Heart right ventricle (tissue), 16 donors: ENCODE measurements around the gene NRTN. TPM values are rescaled to one million over a fixed set of nuclear protein-coding genes. Genes with fewer than 3 reads are reported as not detected.

Experiments
- ATAC-seq, 8 donors: fragments of 200-7000 bp; cut with Tn5 transposase; one replicate each; pipeline ENCODE4 v1.9.1; 2020; ENCODE audit warnings: mild to moderate bottlenecking in 8 of 8, moderate library complexity in 8 of 8, moderate number of reproducible peaks in 1 of 8
- DNase-seq, 2 donors: peaks; one replicate each; pipeline ENCODE4 v3.0.0-alpha.2; 2020
- H3K27ac ChIP-seq, 10 donors: fragments of 200-600 bp; sonication (generic) in 2 of 10; one replicate each; pipeline versions ENCODE4 v1.5.0 to v1.8.0; 2020 to 2022; ENCODE audit warnings: mild to moderate bottlenecking in 3 of 10
- H3K27me3 ChIP-seq, 7 donors: fragments of 200-600 bp; one replicate each; pipeline ENCODE4 v1.8.0; 2021 to 2022; ENCODE audit warnings: mild to moderate bottlenecking in 2 of 7
- H3K36me3 ChIP-seq, 9 donors: fragments of 200-600 bp; sonication (generic) in 1 of 9; one replicate each; pipeline versions ENCODE4 v1.5.0 to v1.8.0; 2020 to 2022; ENCODE audit warnings: mild to moderate bottlenecking in 2 of 9
- H3K4me1 ChIP-seq, 9 donors: fragments of 200-600 bp; sonication (generic) in 1 of 9; one replicate each; pipeline versions ENCODE4 v1.5.0 to v1.8.0; 2020 to 2022; ENCODE audit warnings: mild to moderate bottlenecking in 4 of 9
- H3K4me3 ChIP-seq, 10 donors: fragments of 200-600 bp; sonication (generic) in 2 of 10; one replicate each; pipeline versions ENCODE4 v1.5.0 to v1.8.0; 2020 to 2022; ENCODE audit warnings: mild to moderate bottlenecking in 7 of 10, moderate library complexity in 2 of 10
- H3K9me3 ChIP-seq, 11 donors: fragments of 200-600 bp in 10 of 11; sonication (generic) in 2 of 11; one replicate each; pipeline versions ENCODE4 v1.5.0 to v1.8.0; 2013 to 2022; ENCODE audit warnings: mild to moderate bottlenecking in 2 of 11, control low read depth in 1 of 11, moderate library complexity in 1 of 11
- CTCF ChIP-seq, 9 donors: fragments of 200-600 bp; sonication (generic) in 2 of 9; IDR thresholded peaks; one replicate each; pipeline versions ENCODE4 v1.5.0 to v1.8.0; 2021 to 2022; ENCODE audit warnings: antibody characterized with exemption in 9 of 9, mild to moderate bottlenecking in 5 of 9, moderate library complexity in 1 of 9
- WGBS, 2 donors: extraction: QIAGEN DNeasy Blood & Tissue Kit; methylation state at CpG; one replicate each; pipeline ENCODE4 v1.1.7; 2013; ENCODE audit warnings: inconsistent platforms in 1 of 2; 5-methylcytosine and 5-hydroxymethylcytosine counted together
- intact Hi-C, 10 donors: fragments of 100-400 bp; cut with DNase I; formaldehyde crosslinking; loops; one replicate each; pipeline versions ENCODE4 v1.11.1 to v1.14.2; 2022
- polyA plus RNA-seq, 2 donors: library from polyadenylated mRNA; stranded (reverse); fragments of 200-250 nt; gene quantifications; one replicate each; pipeline ENCODE4 v1.2.3, GENCODE V29; 2013
- total RNA-seq, 10 donors: library from RNA; stranded (reverse); fragmentation: NEBNext Ultra II Directional in 3 of 10; extraction: Animal tissue kit (Norgen Biotek cat#: 25700) in 3 of 10; gene quantifications; one replicate each; pipeline versions ENCODE4 v1.2.1 to v1.2.4, GENCODE V29; 2021 to 2023
- donor health status: Arrhythmogenic right ventricular cardiomyopathy.
- donor health status: ischemic (EF 13 %, LVEDD 7.1; RV severe dilation, severe dysfunction).
- donor health status: healthy with polysubstance abuse.
- donor health status: DM: no; HTN: yes; CAD: no.
- donor health status: DM: no; HTN: no; CAD: no.
- donor health status: ischemic (EF 25% LVEDD 6.9; RV normal size, moderate dysfunction).
- donor health status: ischemic (EF 25% LVEDD 5.7; RV mildly dilated, moderate dysfunction).
- donor health status: healthy.
- donor health status: DM: yes; HTN: yes; CAD: no.
- donor health status: Ischemic cardiomyopathy.
- donor health status: ischemic (EF 35%, LVEDD 5.7; RV mildly dilated, moderate dysfunction).
- donor health status: nonischemic (EF 11% LVEDD 7.7; RV severe dilation, severe dysfunction).
- donor health status: DM: yes; HTN: yes; CAD: no.
- donor health status: PGD.
- donor health status: ischemic (EF 29% LVEDD 5.4; RV normal size, mild dysfunction).
- donor health status: nonischemic (EF 23%, LVEDD 6.1; RV moderate dilation, normal function).

NRTN gene
- total and polyA plus RNA-seq, 12 donors, result 4.5 to 40.4 (median 16.2) TPM

GRCh38 chr19:5788422-5788821 lies 16.4 kb upstream of the NRTN start:
- H3K27ac ChIP-seq, result no peak overlapping the region
- H3K36me3 ChIP-seq, result peaks cover 13 to 67% (median 51%) of the 10 kb centered on the region in 9 donors
- WGBS, 2 donors, result 91 to 95% methylated on average over 5 of the region's 5 CpGs
- intact Hi-C loops, result no loop called here
- no peak for TF ChIP-seq CTCF (IDR thresholded peaks at IDR 0.05)
- peaks cover 2 to 9% (median 6%) of the 10 kb centered on the region in 9 donors for H3K4me1 ChIP-seq
- ATAC-seq (no peak), DNase-seq (no peak)
- H3K9me3 ChIP-seq, result no peaks in the 10 kb centered on the region
- H3K4me3 ChIP-seq, result no peak overlapping the region
- H3K27me3 ChIP-seq, result no peaks in the 10 kb centered on the region

- intact Hi-C loops, result no loop called here
- TF ChIP-seq CTCF (IDR thresholded peaks at IDR 0.05), result no peak
- H3K27ac ChIP-seq, result no peak overlapping the region
- H3K36me3 ChIP-seq, result peaks cover 13 to 58% (median 51%) of the 10 kb centered on the region in 9 donors
- no peaks in the 10 kb centered on the region for H3K9me3 ChIP-seq
- WGBS, 2 donors, result 98% methylated on average over 39 of the region's 39 CpGs
- H3K27me3 ChIP-seq, result no peaks in the 10 kb centered on the region
- ATAC-seq (no peak), DNase-seq (no peak)
- H3K4me1 ChIP-seq, result peaks cover 2 to 9% (median 6%) of the 10 kb centered on the region in 9 donors
- H3K4me3 ChIP-seq, result no peak overlapping the region
These were observed 15.5 kb upstream of the NRTN start for GRCh38 chr19:5789351-5789761.

- H3K4me3 ChIP-seq, result peak overlapping the region in 9 of 10 donors; percentile 65 to 92 (median 84)
- DNase-seq (no peak), ATAC-seq (no peak)
- peaks cover 13 to 51% (median 48%) of the 10 kb centered on the region in 9 donors for H3K36me3 ChIP-seq
- peaks cover 2 to 9% (median 6%) of the 10 kb centered on the region in 9 donors for H3K4me1 ChIP-seq
- intact Hi-C loops, result loop anchor here in 3 of 10 donors (1.0 to 5.0 kb wide), 4 partner anchors 69 to 188 kb away; partner anchors contain the start of genes SAFB (in 2 of the 3), SAFB2 (in 2 of the 3), CATSPERD (in 1 of the 3) and LONP1 (in 1 of the 3)
- no peaks in the 10 kb centered on the region for H3K27me3 ChIP-seq
- no peak for TF ChIP-seq CTCF (IDR thresholded peaks at IDR 0.05)
- 76 to 80% methylated on average over 26 of the region's 26 CpGs for WGBS, 2 donors
- peak overlapping the region in 9 of 10 donors; percentile 91 to 100 (median 97) for H3K27ac ChIP-seq
- H3K9me3 ChIP-seq, result no peaks in the 10 kb centered on the region
These were observed 14.8 kb upstream of the NRTN start for GRCh38 chr19:5789886-5790558.

- Histone ChIP-seq H3K27me3 (no peaks in the 10 kb centered on the region), H3K36me3 (peaks cover 13 to 43% (median 39%) of the 10 kb centered on the region in 9 donors), H3K27ac (peak within 1 kb of the TSS; percentile 85 to 100 (median 97)), H3K4me3 (peak within 1 kb of the TSS; percentile 65 to 92 (median 84)), H3K4me1 (peaks cover 2 to 9% (median 6%) of the 10 kb centered on the region in 9 donors), H3K9me3 (no peaks in the 10 kb centered on the region)
- TF ChIP-seq CTCF (IDR thresholded peaks at IDR 0.05), result no peak
- DNase-seq, result peak; percentile 95 to 96
- 10% methylated on average over 72 of the region's 72 CpGs for WGBS, 2 donors
- ATAC-seq, result peak; percentile 96 to 99 (median 98)
- intact Hi-C loops, result loop anchor here in 3 of 10 donors (1.0 to 5.0 kb wide), 4 partner anchors 70 to 187 kb away; partner anchors contain the start of genes SAFB (in 2 of the 3), SAFB2 (in 2 of the 3), CATSPERD (in 1 of the 3) and LONP1 (in 1 of the 3)
These were observed 14.0 kb upstream of the NRTN start, which contains the start of gene DUS3L for GRCh38 chr19:5790559-5791520. Gene DUS3L, minus strand, starts transcription at chr19:5791163. Its CDS starts 22 bp downstream, at chr19:5791141.
